Measurements from ENCODE around the gene FARP1. TPM values are rescaled to one million over a fixed set of nuclear protein-coding genes. Genes with fewer than 3 reads are reported as not detected.

FARP1 gene
- polyA plus RNA-seq, 1 of the 3 experiments (the other 2 are of a cell fraction) = 12.0 TPM

DNA sequence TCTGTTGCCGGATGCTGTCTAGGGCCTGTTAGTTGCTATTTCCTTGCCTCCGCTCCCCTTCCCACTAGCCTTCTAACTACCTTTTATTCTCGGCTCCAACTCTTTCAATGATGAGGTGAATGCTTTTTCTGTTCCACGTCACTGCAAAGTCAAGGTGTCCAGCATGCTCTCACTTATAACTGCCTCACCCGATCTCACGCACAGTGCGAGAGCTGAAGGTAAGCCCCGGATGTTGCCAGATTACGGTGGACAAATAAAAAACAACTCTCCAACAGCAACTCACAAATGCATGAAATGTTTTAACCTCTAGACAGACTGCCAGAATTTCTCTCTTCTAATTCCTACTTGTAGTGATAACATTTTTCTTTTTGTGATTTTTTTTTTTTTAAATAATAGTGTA lies 264.1 kb downstream of the FARP1 start:
- Histone ChIP-seq H3K9ac (no peak overlapping the region), H3K4me2 (no peak overlapping the region), H4K20me1 (ENCODE audit: insufficient read depth) (no peaks in the 10 kb centered on the region), H3K9me3 (no peaks in the 10 kb centered on the region), H3K9me2 (no peaks in the 10 kb centered on the region), H2AFZ (ENCODE audit: low read depth) (no peak overlapping the region), H3K4me1 (ENCODE audit: control insufficient read depth in 1 of 2, insufficient read depth in 2 of 2, low read depth in 1 of 2, low read length in 1 of 2) (peaks cover 0 to 2% of the 10 kb centered on the region in 2 experiments; a peak in 1 of 4 replicates), H3K36me3 (replicated peaks in 1 of 2; ENCODE audit: control insufficient read depth in 1 of 2, insufficient read depth in 2 of 2, low read length in 1 of 2) (peaks cover 6 to 14% of the 10 kb centered on the region in 2 experiments), H3K27ac (ENCODE audit: low read depth in 2 of 2, low read length in 1 of 2) (no peak overlapping the region), H3K79me2 (ENCODE audit: insufficient read depth) (no peaks in the 10 kb centered on the region), H3F3A (replicated peaks; ENCODE audit: insufficient read depth) (no peaks in the 10 kb centered on the region), H3K27me3 (ENCODE audit: insufficient read depth) (no peaks in the 10 kb centered on the region), H3K4me3 (ENCODE audit: low read depth in 2 of 2, low read length in 1 of 2) (no peak overlapping the region)
- CTCF ChIA-PET = interaction anchor here (1.1 to 2.6 kb wide), 2 partner anchors 38 to 242 kb away, joined by 3 to 8 read pairs; no protein-coding TSS in a partner anchor
- 97% methylated on average over 9 of the region's 9 CpGs for WGBS (ENCODE audit: low lambda C conversion rate)
- TF ChIP-seq PBX3 (IDR thresholded peaks at IDR 0.05) (no peak), CHD2 (IDR thresholded peaks at IDR 0.05; ENCODE audit: low read length, partially characterized antibody) (no peak), GATA2 (CRISPR knock-in tag; IDR thresholded peaks at IDR 0.05) (no peak), ELF1 (IDR thresholded peaks at IDR 0.05) (no peak), RCOR1 (IDR thresholded peaks at IDR 0.05; ENCODE audit: low read length) (no peak), TCF12 (IDR thresholded peaks at IDR 0.05) (no peak)
- TF ChIP-seq, protein P1, sequence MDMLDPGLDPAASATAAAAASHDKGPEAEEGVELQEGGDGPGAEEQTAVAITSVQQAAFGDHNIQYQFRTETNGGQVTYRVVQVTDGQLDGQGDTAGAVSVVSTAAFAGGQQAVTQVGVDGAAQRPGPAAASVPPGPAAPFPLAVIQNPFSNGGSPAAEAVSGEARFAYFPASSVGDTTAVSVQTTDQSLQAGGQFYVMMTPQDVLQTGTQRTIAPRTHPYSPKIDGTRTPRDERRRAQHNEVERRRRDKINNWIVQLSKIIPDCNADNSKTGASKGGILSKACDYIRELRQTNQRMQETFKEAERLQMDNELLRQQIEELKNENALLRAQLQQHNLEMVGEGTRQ (IDR thresholded peaks at IDR 0.05; ENCODE audit: borderline replicate concordance, low read depth, low read length) = no peak
- DNase-seq = no peak
- POLR2A ChIA-PET = no interaction called here

- no peaks in the 10 kb centered on the region for H3K27me3 ChIP-seq (ENCODE audit: insufficient read depth)
- no peak for TF ChIP-seq CHD2 (IDR thresholded peaks at IDR 0.05; ENCODE audit: low read length, partially characterized antibody)
- TF ChIP-seq FOXJ3 (CRISPR knock-in tag; IDR thresholded peaks at IDR 0.05) = no peak
- no peak for TF ChIP-seq TCF12 (IDR thresholded peaks at IDR 0.05)
- TF ChIP-seq FOSL2 (IDR thresholded peaks at IDR 0.05; ENCODE audit: borderline replicate concordance, low read depth) = no peak
- TF ChIP-seq RAD21 (IDR thresholded peaks at IDR 0.05; ENCODE audit: low read length) = no peak
- TF ChIP-seq TAF1 (IDR thresholded peaks at IDR 0.05; ENCODE audit: borderline replicate concordance, low read depth, low read length) = no peak
- no peak for TF ChIP-seq POLR2AphosphoS5 (IDR thresholded peaks at IDR 0.05; ENCODE audit: low read depth, low read length)
- no peak for TF ChIP-seq EZH2phosphoT487 (IDR thresholded peaks at IDR 0.05; ENCODE audit: borderline replicate concordance, low read depth)
- TF ChIP-seq REST (IDR thresholded peaks at IDR 0.05; ENCODE audit: low read depth, low read length) = no peak
- TF ChIP-seq MAX (IDR thresholded peaks at IDR 0.05; ENCODE audit: low read depth) = no peak
- TF ChIP-seq PBX3 (IDR thresholded peaks at IDR 0.05) = no peak
- TF ChIP-seq NRF1 (IDR thresholded peaks at IDR 0.05; ENCODE audit: low read depth, low read length) = no peak
- no peak for TF ChIP-seq ELF1 (IDR thresholded peaks at IDR 0.05)
- TF ChIP-seq, protein P2, sequence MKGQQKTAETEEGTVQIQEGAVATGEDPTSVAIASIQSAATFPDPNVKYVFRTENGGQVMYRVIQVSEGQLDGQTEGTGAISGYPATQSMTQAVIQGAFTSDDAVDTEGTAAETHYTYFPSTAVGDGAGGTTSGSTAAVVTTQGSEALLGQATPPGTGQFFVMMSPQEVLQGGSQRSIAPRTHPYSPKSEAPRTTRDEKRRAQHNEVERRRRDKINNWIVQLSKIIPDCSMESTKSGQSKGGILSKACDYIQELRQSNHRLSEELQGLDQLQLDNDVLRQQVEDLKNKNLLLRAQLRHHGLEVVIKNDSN (IDR thresholded peaks at IDR 0.05; ENCODE audit: borderline replicate concordance, low read depth) = no peak
- TF ChIP-seq RXRA (IDR thresholded peaks at IDR 0.05; ENCODE audit: borderline replicate concordance, low read depth) = no peak
- H3K27ac ChIP-seq (ENCODE audit: low read depth in 2 of 2, low read length in 1 of 2) = no peak overlapping the region
- H4K20me1 ChIP-seq (ENCODE audit: insufficient read depth) = no peaks in the 10 kb centered on the region
- H3K36me3 ChIP-seq (replicated peaks in 1 of 2; ENCODE audit: control insufficient read depth in 1 of 2, insufficient read depth in 2 of 2, low read length in 1 of 2) = peaks cover 10 to 20% of the 10 kb centered on the region in 2 experiments
- no peak overlapping the region for H3K4me3 ChIP-seq (ENCODE audit: low read depth in 2 of 2, low read length in 1 of 2)
- H3K9ac ChIP-seq = no peak overlapping the region
- ChIA-PET CTCF (interaction anchor here (1.1 to 2.6 kb wide), 2 partner anchors 38 to 241 kb away, joined by 3 to 8 read pairs; no protein-coding TSS in a partner anchor), POLR2A (no interaction called here)
- no peak for DNase-seq
- no peaks in the 10 kb centered on the region for H3K9me3 ChIP-seq
- WGBS (ENCODE audit: low lambda C conversion rate) = 92% methylated on average over 4 of the region's 4 CpGs
- no peak overlapping the region for H2AFZ ChIP-seq (ENCODE audit: low read depth)
- H3K9me2 ChIP-seq = no peaks in the 10 kb centered on the region
- H3K4me1 ChIP-seq (ENCODE audit: control insufficient read depth in 1 of 2, insufficient read depth in 2 of 2, low read depth in 1 of 2, low read length in 1 of 2) = peaks cover 0 to 2% of the 10 kb centered on the region in 2 experiments; a peak in 1 of 4 replicates
- no peaks in the 10 kb centered on the region for H3F3A ChIP-seq (replicated peaks; ENCODE audit: insufficient read depth)
- no peak overlapping the region for H3K4me2 ChIP-seq
- H3K79me2 ChIP-seq (ENCODE audit: insufficient read depth) = no peaks in the 10 kb centered on the region
These were observed 264.7 kb downstream of the FARP1 start for GRCh38 chr13:98407575-98407974.
